ENCODE results near the gene HMOX2. TPM values are rescaled to one million over a fixed set of nuclear protein-coding genes. Genes with fewer than 3 reads are reported as not detected.

HMOX2 gene
- total and polyA plus RNA-seq, 2 of the 13 experiments (the other 11 are each of a cell fraction or from before 2014, with no cell fraction given): 60.3 to 70.4 TPM

DNA sequence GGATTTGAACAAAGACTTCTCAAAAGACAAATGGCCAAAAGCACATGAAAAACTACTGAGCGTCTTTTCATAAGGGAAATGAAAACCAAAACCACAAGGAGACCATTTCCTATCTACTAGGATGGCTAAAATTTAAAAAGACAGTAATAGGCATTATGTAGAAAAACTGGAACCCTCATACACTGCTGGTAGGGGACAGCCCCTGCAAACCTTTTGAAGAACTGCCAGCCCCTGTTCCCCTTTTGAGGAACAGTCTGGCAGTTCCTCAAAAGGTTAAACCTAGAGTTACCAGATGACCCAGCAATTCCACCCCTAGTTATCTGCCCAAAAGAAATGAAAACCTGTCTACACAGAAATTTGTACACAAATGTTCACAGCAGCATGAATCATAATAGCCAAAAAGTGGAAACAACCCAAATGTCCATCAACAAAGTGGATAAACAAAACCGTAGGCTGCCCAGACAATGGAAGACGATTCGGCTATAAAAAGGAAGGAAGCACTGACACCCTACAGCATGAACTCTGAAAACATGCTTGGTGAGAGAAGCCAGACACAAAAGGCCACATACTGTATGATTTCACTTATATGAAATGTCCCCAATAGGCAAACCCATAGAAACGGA, 39.5 kb downstream of the HMOX2 start:
- Histone ChIP-seq H3K79me2 (ENCODE audit: insufficient read depth, low read length) (peaks cover 53% of the 10 kb centered on the region), H2AFZ (ENCODE audit: low read length) (no peak overlapping the region), H3K9me3 (ENCODE audit: low read length) (no peaks in the 10 kb centered on the region), H4K20me1 (ENCODE audit: insufficient read depth, low read length) (peaks cover 37% of the 10 kb centered on the region), H3K9ac (ENCODE audit: insufficient read depth, low read depth, low read length) (no peak overlapping the region), H3K4me2 (ENCODE audit: low read depth, low read length) (no peak overlapping the region), H3K36me3 (replicated peaks in 1 of 2; ENCODE audit: control insufficient read depth in 1 of 2, insufficient read depth in 2 of 2, low read length in 2 of 2) (peaks cover 19 to 40% of the 10 kb centered on the region in 2 experiments; a peak in 4 of 5 replicates), H3K4me3 (replicated peaks in 1 of 3; ENCODE audit: insufficient read depth in 1 of 3, low read depth in 2 of 3, low read length in 3 of 3) (no peak overlapping the region), H3K4me1 (ENCODE audit: insufficient read depth, low read length) (peaks cover 15% of the 10 kb centered on the region; the same call in 1 of the 2 replicates), H3K27me3 (ENCODE audit: control insufficient read depth in 1 of 2, insufficient read depth in 2 of 2, low read length in 2 of 2) (no peaks in the 10 kb centered on the region), H3K27ac (ENCODE audit: extremely low read length, insufficient read depth, low read length) (no peak overlapping the region)
- ATAC-seq (no peak), FAIRE-seq (no peak), DNase-seq (ENCODE audit: low spot score) (no peak)
- TF ChIP-seq ZNF337 (CRISPR knock-in tag; IDR thresholded peaks at IDR 0.05; ENCODE audit: borderline replicate concordance, low read depth) (no peak), RNF2 (conservative IDR thresholded peaks at IDR 0.05; ENCODE audit: low read depth) (no peak), TRIM24 (CRISPR knock-in tag; IDR thresholded peaks at IDR 0.05) (no peak), GPN1 (CRISPR knock-in tag; IDR thresholded peaks at IDR 0.05; ENCODE audit: borderline replicate concordance) (no peak)
- TF ChIP-seq, protein P1, sequence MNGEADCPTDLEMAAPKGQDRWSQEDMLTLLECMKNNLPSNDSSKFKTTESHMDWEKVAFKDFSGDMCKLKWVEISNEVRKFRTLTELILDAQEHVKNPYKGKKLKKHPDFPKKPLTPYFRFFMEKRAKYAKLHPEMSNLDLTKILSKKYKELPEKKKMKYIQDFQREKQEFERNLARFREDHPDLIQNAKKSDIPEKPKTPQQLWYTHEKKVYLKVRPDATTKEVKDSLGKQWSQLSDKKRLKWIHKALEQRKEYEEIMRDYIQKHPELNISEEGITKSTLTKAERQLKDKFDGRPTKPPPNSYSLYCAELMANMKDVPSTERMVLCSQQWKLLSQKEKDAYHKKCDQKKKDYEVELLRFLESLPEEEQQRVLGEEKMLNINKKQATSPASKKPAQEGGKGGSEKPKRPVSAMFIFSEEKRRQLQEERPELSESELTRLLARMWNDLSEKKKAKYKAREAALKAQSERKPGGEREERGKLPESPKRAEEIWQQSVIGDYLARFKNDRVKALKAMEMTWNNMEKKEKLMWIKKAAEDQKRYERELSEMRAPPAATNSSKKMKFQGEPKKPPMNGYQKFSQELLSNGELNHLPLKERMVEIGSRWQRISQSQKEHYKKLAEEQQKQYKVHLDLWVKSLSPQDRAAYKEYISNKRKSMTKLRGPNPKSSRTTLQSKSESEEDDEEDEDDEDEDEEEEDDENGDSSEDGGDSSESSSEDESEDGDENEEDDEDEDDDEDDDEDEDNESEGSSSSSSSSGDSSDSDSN (CRISPR knock-in tag; IDR thresholded peaks at IDR 0.05): no peak
- TF ChIP-seq, protein P2, sequence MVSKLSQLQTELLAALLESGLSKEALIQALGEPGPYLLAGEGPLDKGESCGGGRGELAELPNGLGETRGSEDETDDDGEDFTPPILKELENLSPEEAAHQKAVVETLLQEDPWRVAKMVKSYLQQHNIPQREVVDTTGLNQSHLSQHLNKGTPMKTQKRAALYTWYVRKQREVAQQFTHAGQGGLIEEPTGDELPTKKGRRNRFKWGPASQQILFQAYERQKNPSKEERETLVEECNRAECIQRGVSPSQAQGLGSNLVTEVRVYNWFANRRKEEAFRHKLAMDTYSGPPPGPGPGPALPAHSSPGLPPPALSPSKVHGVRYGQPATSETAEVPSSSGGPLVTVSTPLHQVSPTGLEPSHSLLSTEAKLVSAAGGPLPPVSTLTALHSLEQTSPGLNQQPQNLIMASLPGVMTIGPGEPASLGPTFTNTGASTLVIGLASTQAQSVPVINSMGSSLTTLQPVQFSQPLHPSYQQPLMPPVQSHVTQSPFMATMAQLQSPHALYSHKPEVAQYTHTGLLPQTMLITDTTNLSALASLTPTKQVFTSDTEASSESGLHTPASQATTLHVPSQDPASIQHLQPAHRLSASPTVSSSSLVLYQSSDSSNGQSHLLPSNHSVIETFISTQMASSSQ (IDR thresholded peaks at IDR 0.05; ENCODE audit: low read depth): no peak
- TF ChIP-seq, protein P2 (CRISPR knock-in tag; IDR thresholded peaks at IDR 0.05; ENCODE audit: borderline replicate concordance): no peak
- POLR2A ChIA-PET: no interaction called here
- CTCF ChIA-PET (ENCODE audit: low intra/inter-chr PET ratio, low total read pairs): no interaction called here
- intact Hi-C loops (cut with micrococcal nuclease; ENCODE audit: unreplicated experiment): no loop called here
- in situ Hi-C loops (cut with HindIII; ENCODE audit: extremely low pct_ligation_motif_present, low pct_unique_long_range_greater_than_20kb): loop anchor here (10.0 to 25.0 kb wide), 2 partner anchors 69 to 447 kb away; partner anchors contain the start of gene SEC14L5
- no TSS peak for BruUV-seq (replicated peaks)
- 98% methylated on average over 5 of the region's 5 CpGs for WGBS (ENCODE audit: low lambda C conversion rate)
